Endothelial cell of umbilical vein (primary cell): Measurements from ENCODE around the gene UHRF1. TPM values are rescaled to one million over a fixed set of nuclear protein-coding genes. Genes with fewer than 3 reads are reported as not detected.

Experiments
- BruUV-seq: library from RNA; stranded (reverse); fragments of 400-500 nt; replicated peaks from 2 replicates; lab custom pipeline; 2021; lab: Mats Ljungman, UMichigan
- CTCF ChIA-PET: fragments of 300-600, 350-600 bp; sonication (Branson Sonifier 250); formaldehyde crosslinking; loops from one replicate; lab custom pipeline; 2021; ENCODE audit warnings: antibody characterized with exemption, inconsistent platforms; lab: Charles Lee
- POLR2A ChIA-PET: fragments of 300-600, 350-600 bp; sonication (Branson Sonifier 250); formaldehyde crosslinking; loops from one replicate; lab custom pipeline; 2021; ENCODE audit warnings: antibody characterized with exemption, inconsistent platforms; lab: Charles Lee
- DNase-seq: peaks from one replicate; pipeline ENCODE4 v3.0.0-alpha.2; 2011; ENCODE audit warnings: low read depth, low spot score
- FAIRE-seq: peaks from 2 replicates; lab custom pipeline; 2011; peaks lifted over from hg19 to GRCh38; lab: Jason Lieb, UNC
- H2AFZ ChIP-seq: 2 replicates; pipeline ENCODE4 v1.6.0; 2012; ENCODE audit warnings: low read depth, low read length, control low read depth, inconsistent platforms
- H3K27ac ChIP-seq: 2 replicates; pipeline ENCODE4 v1.5.1; 2011; ENCODE audit warnings: low read depth, mild to moderate bottlenecking, control low read depth, low read length, moderate library complexity; ENCODE audit not compliant: insufficient read depth
- H3K27me3 ChIP-seq, 2 experiments: 2 replicates each; pipeline versions ENCODE4 v1.6.0 to v1.6.1; 2011; ENCODE audit warnings: low read length in 2 of 2, mixed read lengths in 1 of 2; ENCODE audit not compliant: control insufficient read depth in 2 of 2, insufficient read depth in 2 of 2
- H3K36me3 ChIP-seq, 2 experiments: 2 replicates in 1 of 2; 3 replicates in 1 of 2; pipeline ENCODE4 v1.5.1; 2011; ENCODE audit warnings: low read length in 2 of 2, mild to moderate bottlenecking in 1 of 2, moderate library complexity in 1 of 2; ENCODE audit not compliant: control insufficient read depth in 2 of 2, insufficient read depth in 2 of 2; ENCODE audit errors: extremely low read depth in 1 of 2
- H3K4me1 ChIP-seq: 3 replicates; pipeline ENCODE4 v1.5.1; 2011; ENCODE audit warnings: mild to moderate bottlenecking, low read length; ENCODE audit not compliant: control insufficient read depth, insufficient read depth; ENCODE audit errors: extremely low read depth
- H3K4me2 ChIP-seq: 2 replicates; pipeline ENCODE4 v1.6.1; 2011; ENCODE audit warnings: low read length, control low read depth, mixed read lengths; ENCODE audit not compliant: insufficient read depth
- H3K4me3 ChIP-seq, 3 experiments: fragments of 200-600 bp in 1 of 3; sonication (generic), shearing (Covaris generic) in 1 of 3; replicated peaks in 1 of 3; 2 replicates each; pipeline ENCODE4 v1.5.1; 2011 to 2016; ENCODE audit warnings: control low read depth in 3 of 3, low read length in 3 of 3, mild to moderate bottlenecking in 2 of 3, inconsistent platforms in 1 of 3, low read depth in 1 of 3, moderate library complexity in 1 of 3; ENCODE audit not compliant: insufficient read depth in 1 of 3
- H3K79me2 ChIP-seq: 2 replicates; pipeline ENCODE4 v1.6.0; 2012; ENCODE audit warnings: low read length, inconsistent platforms; ENCODE audit not compliant: control insufficient read depth, insufficient read depth
- H3K9ac ChIP-seq: replicated peaks from 2 replicates; pipeline ENCODE3; 2011; ENCODE audit warnings: low read length, control low read depth; ENCODE audit not compliant: insufficient read depth; ENCODE audit errors: extremely low read depth
- H3K9me1 ChIP-seq: replicated peaks from 3 replicates; pipeline ENCODE4 v1.6.0; 2011; ENCODE audit warnings: mild to moderate bottlenecking, low read length; ENCODE audit not compliant: control insufficient read depth, insufficient read depth; ENCODE audit errors: extremely low read depth
- H3K9me3 ChIP-seq: replicated peaks from 2 replicates; pipeline ENCODE4 v1.5.1; 2012; ENCODE audit warnings: low read length, inconsistent platforms; ENCODE audit not compliant: control insufficient read depth, insufficient read depth
- H4K20me1 ChIP-seq: replicated peaks from 2 replicates; pipeline ENCODE3; 2011; ENCODE audit warnings: mild to moderate bottlenecking, low read length; ENCODE audit not compliant: control insufficient read depth, insufficient read depth; ENCODE audit errors: extremely low read depth
- EZH2 ChIP-seq: IDR thresholded peaks from 2 replicates; pipeline ENCODE4 v1.6.1; 2012; ENCODE audit warnings: borderline replicate concordance, low read depth, mild to moderate bottlenecking, moderate library complexity, low read length, inconsistent platforms; ENCODE audit not compliant: severe bottlenecking
- FOS ChIP-seq: IDR thresholded peaks from 2 replicates; pipeline ENCODE4 v1.6.1; 2011; ENCODE audit warnings: mild to moderate bottlenecking, low read length, moderate library complexity, borderline replicate concordance; ENCODE audit not compliant: insufficient read depth
- GATA2 ChIP-seq: IDR thresholded peaks from 2 replicates; pipeline ENCODE4 v1.7.0; 2011; ENCODE audit warnings: low read depth, mild to moderate bottlenecking, moderate library complexity, mixed read lengths, low read length; ENCODE audit not compliant: insufficient read length, insufficient read depth
- JUN ChIP-seq: IDR thresholded peaks from 2 replicates; pipeline ENCODE4 v1.6.1; 2011; ENCODE audit warnings: borderline replicate concordance, low read depth; ENCODE audit not compliant: insufficient read length, insufficient read depth
- MYC ChIP-seq: IDR thresholded peaks from one replicate; pipeline ENCODE4 v1.6.1; 2011; ENCODE audit warnings: mild to moderate bottlenecking, low read depth, low read length
- POLR2A ChIP-seq: IDR thresholded peaks from 2 replicates; pipeline ENCODE4 v1.6.1; 2012; ENCODE audit warnings: low read depth, mild to moderate bottlenecking, control low read depth, low read length
- POLR2AphosphoS5 ChIP-seq: IDR thresholded peaks from 2 replicates; pipeline ENCODE4 v1.6.1; 2012; ENCODE audit warnings: low read depth, mild to moderate bottlenecking, control low read depth, low read length, moderate library complexity; ENCODE audit not compliant: insufficient read depth
- dilution Hi-C: fragments of 300-500 bp; cut with MboI; formaldehyde crosslinking; loops from one replicate; pipeline ENCODE4 v1.15.0; 2019; ENCODE audit warnings: low sequenced_read_pairs; ENCODE audit not compliant: extremely low pct_ligation_motif_present
- intact Hi-C: fragments of 100-400 bp; cut with micrococcal nuclease; formaldehyde crosslinking; loops from one replicate; pipeline ENCODE4 v1.10.0; 2022
- polyA plus RNA-seq, 4 experiments: library from polyadenylated mRNA; depleted of rRNA in 3 of 4; stranded (reverse) in 3 of 4; unstranded in 1 of 4; fragments of >200 nt; gene quantifications; 2 replicates each; pipeline versions ENCODE4 v1.2.1 to v1.2.3, GENCODE V29; 2011 to 2012; ENCODE audit warnings: missing spikeins in 1 of 4
- total RNA-seq: library from RNA; stranded (reverse); gene quantifications from 2 replicates; pipeline ENCODE4 v1.2.3, GENCODE V29; 2021
- TF ChIP-seq, protein P1 (sequence below), 2 donors: IDR thresholded peaks; 1 replicate in 1 of 2; 2 replicates in 1 of 2; pipeline ENCODE4 v1.5.1; 2011; ENCODE audit warnings: low read length in 2 of 2, mild to moderate bottlenecking in 2 of 2, moderate library complexity in 2 of 2, control low read depth in 1 of 2, inconsistent platforms in 1 of 2, low read depth in 1 of 2; ENCODE audit not compliant: insufficient read depth in 1 of 2; ENCODE audit errors: extremely low read depth in 1 of 2
- TF ChIP-seq, protein P2 (sequence below): IDR thresholded peaks from 2 replicates; pipeline ENCODE4 v1.6.1; 2011; ENCODE audit not compliant: insufficient read depth, insufficient read length

Gene UHRF1
- total and polyA plus RNA-seq, 2 donors (not counting 3 experiments of a cell fraction or from before 2014, with no cell fraction given) = 13.3 to 76.8 TPM

- DNase-seq (no peak), FAIRE-seq (no peak)
- Histone ChIP-seq H3K4me1 (peaks cover 10% of the 10 kb centered on the region), H3K27me3 (no peaks in the 10 kb centered on the region), H4K20me1 (no peaks in the 10 kb centered on the region), H3K9me3 (no peaks in the 10 kb centered on the region), H3K9me1 (no peaks in the 10 kb centered on the region), H3K4me2 (no peak overlapping the region), H3K4me3 (no peak overlapping the region), H2AFZ (no peak overlapping the region), H3K9ac (no peak overlapping the region), H3K36me3 (no peaks in the 10 kb centered on the region), H3K27ac (no peak overlapping the region), H3K79me2 (peaks cover 40% of the 10 kb centered on the region)
- BruUV-seq = no TSS peak
- intact Hi-C loops (no loop called here), dilution Hi-C loops (no loop called here)
- CTCF ChIA-PET = interaction anchor here (0.6 kb wide), 1 partner anchor 17 kb away, joined by 3 read pairs; no protein-coding TSS in a partner anchor
- POLR2A ChIA-PET = no interaction called here
- TF ChIP-seq POLR2A (no peak), JUN (no peak), GATA2 (no peak), MYC (no peak), POLR2AphosphoS5 (no peak), FOS (no peak), EZH2 (no peak)
- TF ChIP-seq, protein P1, sequence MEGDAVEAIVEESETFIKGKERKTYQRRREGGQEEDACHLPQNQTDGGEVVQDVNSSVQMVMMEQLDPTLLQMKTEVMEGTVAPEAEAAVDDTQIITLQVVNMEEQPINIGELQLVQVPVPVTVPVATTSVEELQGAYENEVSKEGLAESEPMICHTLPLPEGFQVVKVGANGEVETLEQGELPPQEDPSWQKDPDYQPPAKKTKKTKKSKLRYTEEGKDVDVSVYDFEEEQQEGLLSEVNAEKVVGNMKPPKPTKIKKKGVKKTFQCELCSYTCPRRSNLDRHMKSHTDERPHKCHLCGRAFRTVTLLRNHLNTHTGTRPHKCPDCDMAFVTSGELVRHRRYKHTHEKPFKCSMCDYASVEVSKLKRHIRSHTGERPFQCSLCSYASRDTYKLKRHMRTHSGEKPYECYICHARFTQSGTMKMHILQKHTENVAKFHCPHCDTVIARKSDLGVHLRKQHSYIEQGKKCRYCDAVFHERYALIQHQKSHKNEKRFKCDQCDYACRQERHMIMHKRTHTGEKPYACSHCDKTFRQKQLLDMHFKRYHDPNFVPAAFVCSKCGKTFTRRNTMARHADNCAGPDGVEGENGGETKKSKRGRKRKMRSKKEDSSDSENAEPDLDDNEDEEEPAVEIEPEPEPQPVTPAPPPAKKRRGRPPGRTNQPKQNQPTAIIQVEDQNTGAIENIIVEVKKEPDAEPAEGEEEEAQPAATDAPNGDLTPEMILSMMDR (IDR thresholded peaks at IDR 0.05; ENCODE audit: extremely low read depth in 1 of 2, insufficient read depth in 1 of 2, low read depth in 1 of 2, low read length in 2 of 2) = no peak
- TF ChIP-seq, protein P2, sequence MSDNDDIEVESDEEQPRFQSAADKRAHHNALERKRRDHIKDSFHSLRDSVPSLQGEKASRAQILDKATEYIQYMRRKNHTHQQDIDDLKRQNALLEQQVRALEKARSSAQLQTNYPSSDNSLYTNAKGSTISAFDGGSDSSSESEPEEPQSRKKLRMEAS = no peak
Observed at GRCh38 chr19:4984438-4984990, 75.2 kb downstream of the UHRF1 start.
